T-helper 2 cell (primary cell): ENCODE measurements around the gene CACNB2.

Experiments
- DNase-seq, 5 experiments: peaks; one replicate each; pipeline versions ENCODE4 v3.0.0 to v3.0.0-alpha.2; 2012 to 2022

The CACNB2 gene

GRCh38 chr10:18294633-18295032 lies 154.4 kb downstream of the CACNB2 start:
- no peak for DNase-seq

- DNase-seq, result no peak
Measured at GRCh38 chr10:18297659-18298058, 157.4 kb downstream of the CACNB2 start.

GRCh38 chr10:18298256-18298655 lies 158.0 kb downstream of the CACNB2 start:
- no peak for DNase-seq

GRCh38 chr10:18303851-18304801 lies 163.9 kb downstream of the CACNB2 start:
- DNase-seq, result no peak

- no peak for DNase-seq
Measured at GRCh38 chr10:18306031-18306430, 165.8 kb downstream of the CACNB2 start.

GRCh38 chr10:18308600-18308999 lies 168.4 kb downstream of the CACNB2 start:
- DNase-seq, result no peak

- DNase-seq, result no peak
Measured at GRCh38 chr10:18310761-18311160, 170.5 kb downstream of the CACNB2 start.

- peak in 1 of 5 experiments; percentile 13 for DNase-seq
Measured at GRCh38 chr10:18312374-18313139, 172.3 kb downstream of the CACNB2 start.

GRCh38 chr10:18313140-18313530 lies 172.9 kb downstream of the CACNB2 start:
- no peak for DNase-seq

GRCh38 chr10:18313626-18314025 lies 173.4 kb downstream of the CACNB2 start:
- DNase-seq, result no peak

- DNase-seq, result no peak
Measured at GRCh38 chr10:18319628-18320027, 179.4 kb downstream of the CACNB2 start.

GRCh38 chr10:18321371-18321770 lies 181.1 kb downstream of the CACNB2 start:
- DNase-seq, result no peak

- DNase-seq, result no peak
Measured at GRCh38 chr10:18323916-18324315, 183.7 kb downstream of the CACNB2 start.

- DNase-seq, result no peak
Measured at GRCh38 chr10:18325410-18325809, 185.2 kb downstream of the CACNB2 start.

- no peak for DNase-seq
Measured at GRCh38 chr10:18325889-18326531, 185.8 kb downstream of the CACNB2 start.

- no peak for DNase-seq
Measured at GRCh38 chr10:18328941-18329340, 188.7 kb downstream of the CACNB2 start.

- DNase-seq, result no peak
Measured at GRCh38 chr10:18332048-18332447, 191.8 kb downstream of the CACNB2 start.

GRCh38 chr10:18332484-18332883 lies 192.3 kb downstream of the CACNB2 start:
- DNase-seq, result no peak

- no peak for DNase-seq
Measured at GRCh38 chr10:18333621-18334020, 193.4 kb downstream of the CACNB2 start.

GRCh38 chr10:18334116-18334867 lies 194.1 kb downstream of the CACNB2 start:
- DNase-seq, result no peak

GRCh38 chr10:18340496-18341051 lies 200.3 kb downstream of the CACNB2 start:
- no peak for DNase-seq

- DNase-seq, result no peak
Measured at GRCh38 chr10:18341055-18341454, 200.8 kb downstream of the CACNB2 start.
